ENCODE data around the gene TMEM126A.
"Not testable (repeated sequence)": the region's sequence is repeated elsewhere in the genome, so short reads cannot be mapped to it uniquely, and the experiment has no call there.

TMEM126A gene

DNA sequence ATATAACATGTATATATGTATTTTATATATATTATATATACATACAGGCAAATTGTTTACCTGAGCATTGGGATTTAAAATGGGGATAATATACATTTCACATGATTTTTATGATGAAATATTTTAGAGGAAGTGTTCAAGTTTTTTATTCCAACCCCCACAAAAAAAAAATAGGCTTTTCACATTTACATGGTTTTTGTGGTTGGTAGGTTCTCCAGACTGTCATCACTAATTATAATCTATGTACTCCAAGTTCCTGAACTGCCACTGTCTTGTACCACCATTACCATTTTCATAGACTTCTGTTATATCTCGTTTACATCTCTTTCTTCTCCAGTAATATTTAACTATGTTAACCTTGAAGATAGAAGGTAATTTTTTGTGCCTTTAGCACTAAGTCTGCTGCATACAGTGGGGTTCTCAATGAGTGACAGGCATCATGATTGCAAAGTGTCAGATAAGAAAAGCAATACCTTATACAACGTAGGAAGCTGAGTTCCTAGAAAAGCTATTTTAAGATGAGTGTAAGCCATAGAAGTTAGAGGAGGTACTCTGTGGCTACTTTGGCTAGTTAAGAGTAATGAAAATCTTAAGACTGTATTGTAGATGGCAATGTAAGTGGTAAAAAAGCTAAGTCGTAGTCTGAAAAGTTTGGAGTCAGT is 5.2 kb downstream of the TMEM126A start:
- in situ Hi-C loops (cut with HindIII; ENCODE audit: low pct_ligation_motif_present, low pct_unique_long_range_greater_than_20kb, low sequenced_read_pairs), result no loop called here
- DNase-seq, result no peak

DNA sequence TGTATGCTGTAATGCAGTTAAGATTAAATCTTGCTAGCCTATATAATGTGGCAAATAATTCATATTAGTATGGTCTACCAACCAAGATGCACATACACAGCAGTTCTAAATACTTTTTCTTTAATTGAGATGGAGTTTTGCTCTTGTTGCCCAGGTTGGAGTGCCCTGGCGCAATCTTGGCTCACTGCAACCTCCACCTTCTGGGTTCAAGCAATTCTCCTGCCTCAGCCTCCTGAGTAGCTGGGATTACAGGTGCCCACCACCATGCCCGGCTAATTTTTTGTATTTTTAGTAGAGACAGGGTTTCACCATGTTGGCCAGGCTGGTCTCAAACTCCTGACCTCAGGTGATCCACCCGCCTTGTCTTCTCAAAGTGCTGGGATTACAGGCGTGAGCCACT is 6.6 kb downstream of the TMEM126A start:
- in situ Hi-C loops (cut with HindIII; ENCODE audit: low pct_ligation_motif_present, low pct_unique_long_range_greater_than_20kb, low sequenced_read_pairs); DNase-seq: not testable (repeated sequence)

DNA sequence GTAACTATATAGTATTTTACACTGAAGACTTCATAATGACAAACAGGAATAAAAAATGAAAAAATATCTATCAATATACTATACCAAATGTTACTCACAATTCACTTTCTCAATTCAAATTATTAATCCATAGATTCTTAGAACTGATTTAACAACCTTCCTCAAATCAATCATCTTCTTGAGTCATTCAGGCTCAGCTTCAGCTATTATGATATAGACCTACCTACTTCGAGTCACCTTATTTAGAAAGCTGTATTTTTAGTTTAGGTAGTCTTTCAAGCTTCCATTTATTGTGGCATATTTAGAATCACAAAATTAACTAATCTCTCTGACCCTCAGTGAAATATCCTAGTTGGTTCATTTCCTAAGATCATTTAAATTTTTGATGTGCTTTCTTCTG is 9.0 kb downstream of the TMEM126A start:
- no peak for DNase-seq
- in situ Hi-C loops (cut with HindIII; ENCODE audit: low pct_ligation_motif_present, low pct_unique_long_range_greater_than_20kb, low sequenced_read_pairs), result no loop called here

DNA sequence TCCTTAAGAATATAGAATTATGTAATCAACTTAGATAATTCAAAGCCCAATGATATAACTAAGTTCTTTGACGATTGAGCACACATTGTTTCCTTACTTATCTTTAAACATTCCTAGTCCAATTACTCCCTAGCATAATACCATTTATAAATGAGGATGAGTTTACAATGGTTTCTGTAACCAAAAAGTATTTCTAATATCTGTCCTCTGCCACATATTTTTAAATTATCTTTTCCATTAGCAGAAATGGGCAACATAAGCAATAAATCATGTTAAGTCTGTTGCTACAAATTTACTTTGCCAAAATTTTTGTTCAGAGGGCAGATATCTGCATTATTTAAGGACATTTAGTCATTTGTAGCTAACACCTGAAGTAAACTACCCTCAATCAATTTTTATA is 10.4 kb downstream of the TMEM126A start:
- DNase-seq, result no peak
- in situ Hi-C loops (cut with HindIII; ENCODE audit: low pct_ligation_motif_present, low pct_unique_long_range_greater_than_20kb, low sequenced_read_pairs), result no loop called here

DNA sequence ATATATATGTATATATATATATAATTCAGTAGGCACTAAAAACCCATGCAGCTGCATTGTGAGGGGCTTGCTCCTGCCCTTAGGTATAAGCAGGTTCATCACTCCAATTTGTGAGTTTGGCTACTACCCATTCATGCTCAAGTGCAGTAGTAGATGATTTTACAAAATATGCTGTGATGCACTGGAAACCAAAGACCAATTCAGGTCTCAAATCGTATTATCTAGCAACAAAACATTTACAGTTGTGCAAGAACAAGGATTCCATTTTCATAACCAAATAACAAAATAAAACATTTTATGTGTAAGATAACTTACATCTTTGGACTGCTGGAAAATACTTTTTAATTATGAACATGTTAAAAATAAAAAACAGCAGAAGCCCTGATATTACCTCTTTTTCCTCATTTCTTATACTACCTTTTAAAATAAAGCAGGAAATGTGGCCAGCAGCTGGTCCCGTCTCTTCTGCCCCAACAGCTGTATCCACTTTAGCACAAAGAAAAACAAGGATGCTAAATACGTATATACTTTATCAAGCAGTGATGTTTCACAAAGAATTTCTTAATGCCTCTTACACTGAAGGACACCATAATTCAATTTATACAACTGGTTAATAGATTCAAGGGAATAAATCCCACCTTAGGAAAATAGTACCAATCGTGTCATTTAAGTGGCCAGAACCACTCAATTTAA is 14.4 kb downstream of the TMEM126A start:
- no peak for DNase-seq
- in situ Hi-C loops (cut with HindIII; ENCODE audit: low pct_ligation_motif_present, low pct_unique_long_range_greater_than_20kb, low sequenced_read_pairs), result no loop called here

DNA sequence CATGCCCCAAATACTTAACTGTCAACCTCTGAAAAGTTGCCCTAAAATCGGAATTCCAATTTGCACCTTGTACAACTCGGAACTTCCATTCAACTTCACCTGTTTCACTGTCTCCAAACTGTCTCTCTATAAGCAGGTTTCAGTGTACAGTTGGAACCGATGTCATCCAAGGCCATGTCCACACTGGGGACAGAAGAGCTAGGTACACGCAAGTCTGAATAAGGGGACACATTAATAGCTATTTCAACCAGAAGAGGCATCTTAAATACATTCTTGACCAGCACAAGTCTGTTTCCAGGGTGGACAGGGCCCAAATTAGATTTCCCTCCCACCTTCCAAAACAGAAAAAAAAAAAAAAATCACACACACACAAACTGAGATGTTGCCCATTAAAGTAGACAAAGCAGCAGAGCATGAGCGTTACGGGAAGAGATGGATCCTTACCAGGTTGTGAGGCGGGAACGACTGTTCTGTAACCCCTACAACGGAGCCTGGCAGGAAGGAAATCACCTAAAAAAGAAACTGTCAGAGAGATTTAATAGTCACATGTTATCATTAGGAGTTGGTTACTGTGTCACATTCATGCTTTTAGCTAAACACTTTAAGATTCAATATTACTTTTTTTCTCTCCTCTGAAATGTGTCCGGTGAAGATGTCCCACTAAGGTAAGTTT is 15.4 kb downstream of the TMEM126A start:
- no peak for DNase-seq
- in situ Hi-C loops (cut with HindIII; ENCODE audit: low pct_ligation_motif_present, low pct_unique_long_range_greater_than_20kb, low sequenced_read_pairs), result no loop called here

DNA sequence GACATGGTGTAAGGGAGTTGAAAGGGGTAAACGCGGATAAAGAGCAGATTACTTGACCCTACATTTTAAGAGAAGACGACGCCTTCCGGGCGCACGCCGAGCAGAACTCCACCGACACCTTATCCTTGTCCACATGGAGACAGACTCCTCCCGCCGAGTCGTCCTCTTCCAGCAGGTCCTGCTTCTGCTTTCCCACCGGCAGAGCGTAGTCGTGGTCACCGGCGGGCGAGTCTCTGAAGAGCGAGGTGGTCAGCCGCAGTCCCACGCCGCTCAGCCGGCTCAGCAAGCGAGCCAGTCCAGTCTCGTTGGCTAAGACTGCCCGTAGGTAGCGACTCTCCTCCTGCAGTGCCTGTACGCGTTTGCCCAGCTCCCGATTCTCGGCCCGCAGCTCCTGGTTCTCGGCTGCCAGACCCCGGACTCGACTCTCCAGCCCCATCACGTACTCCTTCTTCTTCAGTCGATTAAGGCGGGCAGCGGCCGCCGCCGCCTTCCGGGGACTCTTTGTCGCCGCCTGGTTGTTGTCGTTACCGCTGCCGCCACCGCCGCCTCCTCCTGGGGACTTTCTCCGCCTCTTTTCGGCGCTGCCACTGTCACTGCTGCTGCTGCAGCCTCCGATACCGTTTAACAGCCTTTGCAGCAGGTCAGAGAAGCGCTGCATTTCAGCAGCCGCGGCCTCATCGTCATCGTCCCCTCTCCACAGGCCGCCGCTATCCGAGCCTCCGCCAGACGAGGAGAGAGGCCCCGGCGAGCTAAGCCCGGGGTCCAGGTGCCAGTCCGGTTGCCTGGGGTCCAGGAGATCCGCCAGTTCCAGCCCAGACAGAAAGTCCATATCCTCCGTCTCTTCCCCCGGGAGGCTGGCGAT is 16.2 kb downstream of the TMEM126A start:
- DNase-seq, result peak; percentile 52
- in situ Hi-C loops (cut with HindIII; ENCODE audit: low pct_ligation_motif_present, low pct_unique_long_range_greater_than_20kb, low sequenced_read_pairs), result no loop called here

DNA sequence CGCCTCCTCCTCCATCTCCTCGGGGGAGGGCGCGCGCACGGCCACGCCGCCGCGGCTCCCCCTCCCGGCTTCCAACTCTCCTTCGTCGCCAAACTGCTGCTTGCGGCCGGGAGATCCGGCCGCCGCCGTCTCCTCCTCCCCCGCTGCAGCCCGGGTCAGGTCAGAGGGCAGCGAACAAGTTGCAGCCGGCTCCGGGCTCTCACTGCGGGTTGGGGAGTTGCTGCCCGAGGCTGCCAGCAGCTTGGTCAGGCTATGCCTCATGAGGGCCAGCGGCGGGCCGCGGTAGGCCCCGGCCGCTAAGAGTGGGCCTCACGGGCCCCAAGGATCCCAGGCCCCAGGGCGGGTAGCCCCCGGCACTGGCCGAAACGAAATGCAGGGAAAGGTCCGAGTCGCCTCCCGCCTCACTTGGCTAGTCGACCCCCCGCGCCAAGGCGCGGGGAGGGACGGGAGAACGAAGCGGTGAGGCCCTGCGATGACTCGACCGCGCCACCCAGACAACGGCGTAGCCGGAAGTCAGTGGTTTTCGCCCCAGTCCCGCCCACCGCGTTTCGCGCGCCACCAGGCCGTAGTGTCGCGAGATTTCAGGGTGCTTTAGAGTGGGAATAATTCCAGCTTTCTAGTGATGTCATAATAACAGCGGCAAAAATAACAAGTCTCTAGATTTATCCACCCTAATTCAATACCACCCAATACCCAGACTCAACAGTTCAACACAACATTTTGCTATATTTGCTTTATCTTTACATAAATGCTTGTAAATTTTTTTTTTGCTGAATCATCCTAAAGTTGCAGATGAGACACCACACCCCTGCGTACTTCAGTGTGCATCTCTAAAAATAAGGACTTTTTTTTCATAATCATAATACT is 17.1 kb downstream of the TMEM126A start, which contains the start of gene CREBZF:
TSS of gene CREBZF (minus strand) at position 515 of the 867 bp plus-strand sequence. CDS start at position 261, 254 bp downstream.
- DNase-seq, result peak; percentile 93

DNA sequence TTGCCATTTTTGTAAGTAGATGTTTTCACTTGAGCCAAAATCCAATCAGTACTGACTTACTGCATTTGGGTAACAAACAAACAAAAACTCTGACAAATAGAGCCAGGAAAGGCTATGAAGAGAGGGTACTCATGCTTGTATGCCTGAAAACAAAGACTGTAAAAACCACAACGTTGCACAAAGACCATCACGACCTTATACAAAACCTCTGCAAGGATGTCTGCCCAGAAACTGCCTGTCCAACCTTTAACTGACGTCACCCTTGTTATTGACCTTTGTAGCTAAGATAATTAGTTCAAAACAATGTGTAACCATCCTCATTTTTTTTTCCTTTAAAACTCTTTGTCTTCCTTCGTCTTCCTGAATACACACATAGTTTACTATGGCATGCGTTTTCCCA is 18.0 kb downstream of the TMEM126A start:
- in situ Hi-C loops (cut with HindIII; ENCODE audit: low pct_ligation_motif_present, low pct_unique_long_range_greater_than_20kb, low sequenced_read_pairs), result no loop called here
- no peak for DNase-seq

More for the DNA sequence above, 17.1 kb downstream of the TMEM126A start, which contains the start of gene CREBZF:
- in situ Hi-C loops (cut with HindIII; ENCODE audit: low pct_ligation_motif_present, low pct_unique_long_range_greater_than_20kb, low sequenced_read_pairs), result no loop called here

DNA sequence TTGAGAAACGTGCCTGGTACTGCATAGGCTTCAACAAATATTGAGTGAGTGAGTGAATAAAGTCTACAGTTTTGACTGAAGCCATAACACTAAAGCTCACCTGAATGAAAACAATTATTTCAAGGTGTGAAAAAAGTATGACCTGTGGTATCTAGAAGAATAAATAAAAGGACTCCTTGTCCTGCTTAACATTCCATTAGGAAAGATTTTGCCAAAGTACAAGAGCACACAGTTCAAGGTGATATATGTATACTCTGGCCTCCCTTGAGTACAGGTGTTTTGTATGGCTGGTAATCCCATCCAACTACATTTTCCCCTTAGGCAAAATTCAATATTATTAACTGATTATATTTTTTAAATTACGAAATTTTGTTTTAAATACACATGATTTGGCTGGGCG is 18.9 kb downstream of the TMEM126A start:
- no peak for DNase-seq
- in situ Hi-C loops (cut with HindIII; ENCODE audit: low pct_ligation_motif_present, low pct_unique_long_range_greater_than_20kb, low sequenced_read_pairs), result no loop called here

DNA sequence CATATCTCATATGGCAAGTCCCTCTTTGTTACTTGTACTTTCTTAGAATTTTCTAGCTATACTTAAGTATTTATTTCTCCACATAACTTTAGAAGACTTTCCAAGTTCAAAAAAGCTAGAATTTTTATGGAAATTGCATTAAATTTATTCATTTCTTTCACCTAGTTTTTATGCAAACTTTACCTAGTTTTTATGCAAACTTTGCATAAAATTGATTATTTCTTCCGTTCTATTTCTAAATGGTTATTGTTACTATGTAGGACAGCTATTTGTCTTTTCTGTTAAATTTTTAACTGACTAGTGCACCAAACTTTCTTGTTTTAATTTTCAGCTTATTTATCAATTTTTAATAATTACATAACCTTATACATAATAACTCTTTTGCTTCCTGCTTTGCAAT is 20.4 kb downstream of the TMEM126A start:
- no peak for DNase-seq
- in situ Hi-C loops (cut with HindIII; ENCODE audit: low pct_ligation_motif_present, low pct_unique_long_range_greater_than_20kb, low sequenced_read_pairs), result no loop called here

DNA sequence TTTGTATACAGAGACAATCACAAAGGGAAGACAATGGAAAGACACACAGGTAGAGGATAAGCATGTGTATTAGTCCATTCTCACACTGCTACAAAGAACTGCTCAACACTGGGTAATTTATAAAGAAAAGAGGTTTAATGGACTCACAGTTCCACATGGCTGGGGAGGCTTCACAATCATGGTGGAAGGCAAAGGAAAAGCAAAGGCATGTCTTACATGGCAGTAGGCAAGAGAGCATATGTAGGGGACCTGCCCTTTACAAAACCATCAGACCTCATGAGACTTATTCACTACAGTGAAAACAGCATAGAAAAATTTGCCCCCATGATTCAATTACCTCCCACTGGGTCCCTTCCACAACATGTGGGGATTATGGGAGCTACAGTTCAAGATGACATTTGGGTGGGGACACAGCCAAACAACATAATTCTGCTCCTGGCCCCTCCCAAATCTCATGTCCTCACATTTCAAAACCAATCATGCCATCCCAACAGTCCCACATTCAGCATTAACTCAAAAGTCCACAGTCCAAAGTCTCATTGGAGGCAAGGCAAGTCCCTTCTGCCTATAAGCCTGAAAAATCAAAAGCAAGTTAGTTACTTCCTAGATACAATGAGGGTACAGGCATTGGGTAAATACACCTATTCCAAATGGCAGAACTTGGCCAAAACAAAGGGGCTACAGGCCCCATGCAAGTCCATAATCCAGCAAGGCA is 23.3 kb downstream of the TMEM126A start:
- in situ Hi-C loops (cut with HindIII; ENCODE audit: low pct_ligation_motif_present, low pct_unique_long_range_greater_than_20kb, low sequenced_read_pairs); DNase-seq: not testable (repeated sequence)

DNA sequence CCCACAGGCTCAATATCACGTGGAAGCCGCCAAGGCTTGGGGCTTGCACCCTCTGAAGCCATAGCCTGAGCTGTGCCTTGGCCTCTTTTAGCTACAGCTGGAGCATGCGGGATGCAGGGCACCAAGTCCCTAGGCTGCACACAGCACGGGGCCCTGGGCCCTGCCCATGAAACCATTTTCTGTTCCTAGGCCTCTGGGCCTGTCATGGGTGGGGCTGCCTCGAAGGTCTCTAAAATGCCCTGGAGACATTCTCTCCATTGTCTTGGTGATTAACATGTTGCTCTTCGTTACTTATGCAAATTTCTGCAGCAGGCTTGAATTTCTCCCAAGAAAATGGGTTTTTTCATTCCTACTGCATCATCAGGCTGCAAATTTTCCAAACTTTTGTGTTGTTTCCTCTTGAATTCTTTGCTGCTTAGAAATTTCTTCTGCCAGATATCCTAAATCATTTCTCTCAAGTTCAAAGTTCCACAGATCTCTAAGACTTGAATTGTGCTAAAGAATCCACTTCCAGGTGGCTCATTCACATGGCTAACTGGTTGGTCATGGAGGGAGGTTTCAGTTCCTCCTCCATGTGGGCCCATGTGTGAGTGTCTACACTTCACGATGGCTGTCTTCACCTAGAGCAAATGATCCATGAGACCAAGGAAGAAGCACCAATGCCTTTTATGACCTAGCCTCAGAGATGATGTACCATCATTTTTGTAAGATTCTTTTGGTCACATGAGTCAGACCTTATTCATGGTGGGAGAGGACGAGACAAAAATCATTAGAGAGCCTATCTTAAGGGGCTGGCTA is 24.5 kb downstream of the TMEM126A start:
- DNase-seq, result no peak

DNA sequence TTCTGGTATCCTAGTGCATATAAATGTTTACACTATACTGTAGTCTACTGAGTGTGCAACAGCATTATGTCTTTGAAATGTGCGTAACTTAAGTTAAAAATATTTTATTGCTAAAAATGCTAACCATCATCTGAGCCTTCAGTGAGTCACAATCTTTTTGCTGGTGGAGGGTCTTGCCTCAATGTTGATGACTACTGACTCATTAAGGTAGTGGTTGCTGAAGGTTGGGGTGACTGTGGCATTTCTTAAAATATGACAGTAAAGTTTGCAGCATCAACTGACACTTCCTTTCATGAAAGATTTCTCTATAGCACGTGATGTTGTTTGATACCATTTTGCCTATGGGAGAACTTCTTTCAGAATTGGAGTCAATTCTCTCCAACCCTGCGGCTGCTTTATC is 25.6 kb downstream of the TMEM126A start:
- in situ Hi-C loops (cut with HindIII; ENCODE audit: low pct_ligation_motif_present, low pct_unique_long_range_greater_than_20kb, low sequenced_read_pairs), result no loop called here
- DNase-seq, result no peak

More for the DNA sequence above, 24.5 kb downstream of the TMEM126A start:
- in situ Hi-C loops (cut with HindIII; ENCODE audit: low pct_ligation_motif_present, low pct_unique_long_range_greater_than_20kb, low sequenced_read_pairs), result no loop called here

DNA sequence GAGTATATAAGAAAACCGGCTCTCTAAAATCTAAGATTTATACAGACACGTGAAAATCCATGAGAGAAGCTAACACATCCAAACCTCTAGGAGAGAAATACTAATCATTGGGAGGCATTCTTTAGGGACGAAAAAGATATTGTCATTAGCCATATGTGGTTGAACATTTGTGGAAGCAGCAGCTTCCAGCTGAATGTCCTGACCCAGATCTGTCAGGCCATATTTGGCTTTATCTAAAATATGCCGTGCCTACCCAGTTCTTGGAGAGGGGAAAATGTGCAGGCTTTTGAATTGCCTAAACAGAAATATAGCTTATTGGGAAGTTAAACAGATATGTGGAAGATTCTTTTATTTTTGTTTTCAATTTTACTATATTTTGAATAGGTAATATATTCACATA is 31.8 kb downstream of the TMEM126A start:
- in situ Hi-C loops (cut with HindIII; ENCODE audit: low pct_ligation_motif_present, low pct_unique_long_range_greater_than_20kb, low sequenced_read_pairs), result no loop called here
- DNase-seq, result no peak

DNA sequence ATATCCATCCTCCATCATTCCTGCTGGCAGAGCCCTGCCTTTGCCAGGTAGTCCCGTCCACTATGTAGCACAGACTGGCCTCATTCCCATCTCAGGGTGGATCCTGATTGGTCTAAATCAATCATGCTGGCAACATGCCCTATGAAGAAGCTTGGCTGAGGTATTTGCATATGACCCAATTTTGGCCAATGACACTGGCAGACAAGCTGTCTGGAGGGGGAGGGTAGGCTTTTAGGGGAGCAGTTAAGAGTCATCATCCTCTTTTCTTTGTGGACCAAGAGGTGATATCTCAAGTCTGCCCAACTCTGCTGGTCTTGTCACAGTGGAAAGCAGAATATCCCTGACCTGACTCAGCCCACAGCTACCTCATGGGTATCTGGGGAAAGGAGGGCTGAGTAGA is 33.1 kb downstream of the TMEM126A start:
- in situ Hi-C loops (cut with HindIII; ENCODE audit: low pct_ligation_motif_present, low pct_unique_long_range_greater_than_20kb, low sequenced_read_pairs), result no loop called here
- DNase-seq, result no peak

Measured in ACHN (cell line).